GM21381 (cell line): ENCODE results near the gene A4GALT.

Source experiments
- ATAC-seq: cut with Tn5 transposase; IDR thresholded peaks from one replicate; pipeline ENCODE4 v1.9.1; 2021; ENCODE audit warnings: mild to moderate bottlenecking, moderate library complexity; ENCODE audit not compliant: unreplicated experiment

Gene A4GALT

GRCh38 chr22:42653999-42654398, 66.7 kb downstream of the A4GALT start:
- no peak for ATAC-seq

GRCh38 chr22:42651134-42651533, 69.5 kb downstream of the A4GALT start:
- no peak for ATAC-seq

- peak; percentile 64 for ATAC-seq
These were observed 71.2 kb downstream of the A4GALT start, which contains the start of gene CYB5R3 for GRCh38 chr22:42649246-42650099. CYB5R3 (minus strand) TSS chr22:42649392; CDS start chr22:42649315, 77 bp downstream.

GRCh38 chr22:42648368-42649245, 72.1 kb downstream of the A4GALT start:
- peak; percentile 40 for ATAC-seq

- ATAC-seq, result no peak
These were observed 72.7 kb downstream of the A4GALT start for GRCh38 chr22:42648017-42648367.

GRCh38 chr22:42646569-42647525, 73.8 kb downstream of the A4GALT start:
- ATAC-seq, result no peak

GRCh38 chr22:42645938-42646568, 74.6 kb downstream of the A4GALT start:
- ATAC-seq, result no peak

GRCh38 chr22:42645341-42645937, 75.2 kb downstream of the A4GALT start:
- no peak for ATAC-seq

- no peak for ATAC-seq
These were observed 76.0 kb downstream of the A4GALT start for GRCh38 chr22:42644422-42645340.

GRCh38 chr22:42643634-42644421, 76.8 kb downstream of the A4GALT start:
- ATAC-seq, result no peak

GRCh38 chr22:42642806-42643633, 77.7 kb downstream of the A4GALT start:
- ATAC-seq, result no peak
